HUES6 (cell line): ENCODE measurements around the gene UROC1.

ENCODE experiments used
- H3K27ac ChIP-seq: 2 replicates; pipeline ENCODE4 v1.7.0; 2013; ENCODE audit warnings: low read depth, mild to moderate bottlenecking, low read length, inconsistent platforms
- H3K27me3 ChIP-seq: 2 replicates; pipeline ENCODE4 v1.6.1; 2013; ENCODE audit warnings: low read length; ENCODE audit not compliant: control insufficient read depth, insufficient read depth
- H3K36me3 ChIP-seq: 2 replicates; pipeline ENCODE4 v1.6.1; 2013; ENCODE audit warnings: low read length; ENCODE audit not compliant: control insufficient read depth, insufficient read depth
- H3K4me1 ChIP-seq: 2 replicates; pipeline ENCODE4 v1.6.1; 2013; ENCODE audit warnings: low read length; ENCODE audit not compliant: control insufficient read depth, insufficient read depth
- H3K4me3 ChIP-seq: 2 replicates; pipeline ENCODE4 v1.5.1; 2013; ENCODE audit warnings: low read depth, low read length
- H3K9ac ChIP-seq: one replicate; pipeline ENCODE4 v1.6.1; 2013; ENCODE audit warnings: mild to moderate bottlenecking, low read length
- H3K9me3 ChIP-seq: 2 replicates; pipeline ENCODE4 v1.6.1; 2013; ENCODE audit warnings: low read depth, low read length; ENCODE audit not compliant: control insufficient read depth, insufficient read depth

Gene UROC1

DNA sequence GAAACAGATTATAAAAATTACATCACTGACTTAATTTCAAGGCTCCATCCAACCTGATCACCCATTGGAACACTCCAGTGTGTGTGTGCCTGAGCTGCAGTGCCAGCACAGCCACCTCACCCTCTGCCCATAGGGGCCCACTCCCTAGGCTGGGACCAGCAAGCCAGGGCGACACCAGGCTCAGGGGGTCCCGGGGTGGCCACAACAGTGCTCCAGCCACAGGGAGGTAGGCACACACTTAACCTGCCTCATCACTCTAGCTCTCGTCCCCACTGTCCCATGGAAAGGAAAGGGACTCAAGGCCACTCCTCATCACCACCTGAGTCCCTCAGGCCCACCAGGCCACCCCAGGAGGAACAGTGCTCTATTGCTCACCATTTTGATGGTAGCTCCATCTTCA is 66.8 kb downstream of the UROC1 start:
- Histone ChIP-seq H3K4me3 (no peak overlapping the region), H3K4me1 (peaks cover 5% of the 10 kb centered on the region; the same call in 1 of the 2 replicates), H3K9me3 (no peaks in the 10 kb centered on the region), H3K27ac (no peak overlapping the region), H3K27me3 (no peaks in the 10 kb centered on the region), H3K9ac (no peak overlapping the region), H3K36me3 (peaks cover 58% of the 10 kb centered on the region)

DNA sequence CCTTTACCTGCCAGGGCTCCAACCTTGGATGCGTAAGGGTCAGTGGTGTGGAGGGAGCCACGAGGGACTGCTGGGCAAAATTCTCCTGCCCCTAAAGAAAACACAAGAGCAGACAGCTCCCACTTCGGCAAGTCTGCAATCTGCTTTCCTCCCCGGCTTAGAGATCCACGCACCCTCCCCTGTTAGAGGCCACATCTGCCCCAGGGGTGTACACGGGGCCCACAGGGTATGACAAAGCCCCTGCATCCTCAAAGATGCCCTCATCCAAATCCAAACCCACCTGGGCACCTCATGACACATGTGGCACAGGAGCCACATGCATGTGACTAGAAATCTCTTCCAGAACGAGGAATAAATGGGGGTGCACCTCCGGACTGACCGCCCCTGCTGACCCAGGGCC is 67.4 kb downstream of the UROC1 start:
- peaks cover 60% of the 10 kb centered on the region for H3K36me3 ChIP-seq
- no peak overlapping the region for H3K4me3 ChIP-seq
- peaks cover 5% of the 10 kb centered on the region; the same call in 1 of the 2 replicates for H3K4me1 ChIP-seq
- H3K27me3 ChIP-seq, result no peaks in the 10 kb centered on the region
- no peak overlapping the region for H3K9ac ChIP-seq
- H3K9me3 ChIP-seq, result no peaks in the 10 kb centered on the region
- H3K27ac ChIP-seq, result no peak overlapping the region

DNA sequence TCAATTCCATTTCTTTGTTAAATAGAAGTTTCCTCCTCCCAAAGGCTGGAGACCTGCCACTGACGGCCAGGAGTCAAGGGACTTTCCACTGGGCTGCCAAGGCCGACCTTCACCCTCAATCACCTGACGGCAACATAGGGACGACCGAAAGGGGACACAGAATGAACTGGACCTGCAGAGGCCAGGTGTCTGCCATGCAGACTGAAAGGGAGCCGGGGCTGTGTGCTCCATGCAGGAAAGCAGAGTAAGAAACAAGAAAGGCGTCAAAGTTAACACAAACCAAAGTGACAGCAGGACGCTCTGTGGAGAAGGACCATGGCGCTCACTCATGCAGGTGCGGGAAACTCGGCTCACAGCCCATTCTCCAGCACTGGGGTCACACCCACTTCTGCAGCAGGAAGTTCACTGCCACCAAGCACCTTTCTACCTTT is 67.9 kb downstream of the UROC1 start:
- H3K4me3 ChIP-seq, result no peak overlapping the region
- H3K9me3 ChIP-seq, result no peaks in the 10 kb centered on the region
- H3K9ac ChIP-seq, result no peak overlapping the region
- H3K36me3 ChIP-seq, result peaks cover 54% of the 10 kb centered on the region
- no peaks in the 10 kb centered on the region for H3K27me3 ChIP-seq
- no peak overlapping the region for H3K27ac ChIP-seq
- H3K4me1 ChIP-seq, result peaks cover 5% of the 10 kb centered on the region; the same call in 1 of the 2 replicates

DNA sequence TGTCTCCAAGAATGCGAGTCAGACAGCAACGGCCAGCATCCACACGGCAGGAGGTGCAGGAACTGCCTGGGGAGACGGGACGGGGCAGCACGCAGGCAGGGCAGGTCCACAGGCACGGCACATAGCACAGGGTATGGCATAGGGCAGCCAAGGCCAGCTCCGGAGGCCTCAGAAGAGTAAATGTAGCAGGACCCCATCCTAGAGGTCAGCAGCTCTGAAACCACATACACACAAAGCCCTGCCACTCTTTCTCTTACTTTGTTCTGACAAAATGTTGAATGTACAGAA is 68.7 kb downstream of the UROC1 start:
- Histone ChIP-seq H3K36me3 (peaks cover 48% of the 10 kb centered on the region), H3K9ac (no peak overlapping the region), H3K27ac (no peak overlapping the region), H3K4me1 (peaks cover 5% of the 10 kb centered on the region; the same call in 1 of the 2 replicates), H3K4me3 (no peak overlapping the region), H3K27me3 (no peaks in the 10 kb centered on the region), H3K9me3 (no peaks in the 10 kb centered on the region)

DNA sequence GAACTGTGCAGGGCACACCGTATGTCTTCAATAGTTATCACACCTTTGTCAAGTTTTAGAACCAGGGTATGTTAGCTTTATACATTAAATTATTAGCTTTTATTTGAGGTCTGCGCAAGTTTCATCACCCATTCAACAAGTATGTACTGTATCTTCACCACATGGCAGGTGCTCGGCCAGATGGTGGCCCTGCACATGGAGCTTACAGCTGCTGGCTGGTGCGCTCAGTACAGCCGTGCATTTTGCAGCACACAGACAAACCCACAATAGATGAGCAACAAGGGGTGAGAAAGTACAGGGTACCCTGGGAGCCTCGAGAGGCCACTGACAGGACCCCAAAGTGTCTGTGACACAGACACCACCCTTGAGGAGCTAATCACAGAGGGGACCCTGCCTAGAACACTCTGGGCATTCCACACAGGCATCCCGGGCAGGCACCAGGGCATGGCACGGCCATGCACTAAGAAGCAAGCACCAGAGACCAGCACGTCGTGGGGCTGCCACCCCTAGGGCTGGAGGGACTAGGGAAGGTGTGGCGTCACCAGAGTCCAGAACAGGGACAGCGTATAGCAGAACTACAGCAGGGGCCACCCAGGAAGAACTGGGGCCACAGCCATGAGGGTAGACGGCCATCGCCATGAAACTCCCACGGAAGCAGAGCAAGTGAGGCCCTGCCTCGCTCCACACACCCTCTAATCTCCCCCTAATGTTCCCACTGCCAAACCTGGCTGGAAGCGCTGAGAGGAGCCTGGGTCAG is 69.3 kb downstream of the UROC1 start:
- H3K27me3 ChIP-seq, result no peaks in the 10 kb centered on the region
- H3K9me3 ChIP-seq, result no peaks in the 10 kb centered on the region
- no peak overlapping the region for H3K4me3 ChIP-seq
- H3K36me3 ChIP-seq, result peaks cover 47% of the 10 kb centered on the region
- H3K27ac ChIP-seq, result no peak overlapping the region
- peaks cover 5% of the 10 kb centered on the region; the same call in 1 of the 2 replicates for H3K4me1 ChIP-seq
- H3K9ac ChIP-seq, result no peak overlapping the region

DNA sequence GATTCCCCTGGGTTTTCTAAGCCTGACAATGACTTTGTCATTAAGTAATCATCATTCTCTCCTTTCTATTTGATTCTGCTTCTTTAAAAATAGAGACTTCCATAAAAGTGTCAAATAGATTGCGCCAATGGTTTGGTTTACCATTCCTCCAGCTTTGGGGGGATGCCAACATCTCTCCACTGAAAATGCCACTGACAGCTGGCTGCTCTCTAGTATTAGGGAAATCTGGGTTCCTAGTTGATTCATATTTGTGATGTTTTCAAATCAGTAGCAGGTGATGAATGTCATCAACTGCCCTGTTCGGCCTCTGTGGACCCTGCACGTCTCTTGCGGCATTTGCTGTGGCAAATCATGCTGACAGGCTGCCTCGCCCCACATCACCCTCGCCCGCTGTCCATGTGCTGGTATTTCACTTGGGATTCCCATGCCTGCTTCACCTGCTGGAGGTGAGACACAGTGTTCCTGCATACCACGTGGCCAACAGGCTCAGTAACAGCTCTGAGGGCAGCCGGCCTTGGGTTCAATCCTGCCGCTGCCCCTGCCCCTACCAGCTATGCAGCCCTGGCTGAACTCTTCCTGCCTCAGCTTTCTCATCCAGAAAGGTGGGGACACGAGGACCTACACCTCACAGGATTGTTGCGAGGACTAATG is 70.0 kb downstream of the UROC1 start:
- no peak overlapping the region for H3K9ac ChIP-seq
- H3K9me3 ChIP-seq, result no peaks in the 10 kb centered on the region
- no peaks in the 10 kb centered on the region for H3K27me3 ChIP-seq
- peaks cover 40% of the 10 kb centered on the region for H3K36me3 ChIP-seq
- H3K27ac ChIP-seq, result no peak overlapping the region
- H3K4me3 ChIP-seq, result no peak overlapping the region
- H3K4me1 ChIP-seq, result peaks cover 11% of the 10 kb centered on the region

DNA sequence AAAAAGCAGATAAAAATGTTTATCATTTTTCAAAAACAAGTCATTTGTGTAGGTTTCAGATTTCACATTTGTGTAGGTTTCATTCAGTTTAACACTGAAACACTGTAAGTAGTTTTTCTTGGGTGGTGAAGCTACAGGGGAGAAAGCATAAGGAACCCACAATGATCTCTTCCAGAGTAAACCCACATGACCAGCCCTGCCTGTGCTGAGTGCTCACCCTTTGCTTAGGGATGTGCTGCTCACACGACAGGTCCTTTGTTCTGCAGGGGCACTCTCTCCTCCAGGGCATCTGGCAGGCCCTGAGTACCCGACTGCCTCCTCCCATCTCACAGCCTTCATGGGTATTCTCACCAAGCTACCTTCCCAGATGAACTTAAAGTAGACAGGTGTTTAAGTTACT is 70.8 kb downstream of the UROC1 start:
- no peak overlapping the region for H3K4me3 ChIP-seq
- peaks cover 32% of the 10 kb centered on the region for H3K36me3 ChIP-seq
- H3K27ac ChIP-seq, result no peak overlapping the region

DNA sequence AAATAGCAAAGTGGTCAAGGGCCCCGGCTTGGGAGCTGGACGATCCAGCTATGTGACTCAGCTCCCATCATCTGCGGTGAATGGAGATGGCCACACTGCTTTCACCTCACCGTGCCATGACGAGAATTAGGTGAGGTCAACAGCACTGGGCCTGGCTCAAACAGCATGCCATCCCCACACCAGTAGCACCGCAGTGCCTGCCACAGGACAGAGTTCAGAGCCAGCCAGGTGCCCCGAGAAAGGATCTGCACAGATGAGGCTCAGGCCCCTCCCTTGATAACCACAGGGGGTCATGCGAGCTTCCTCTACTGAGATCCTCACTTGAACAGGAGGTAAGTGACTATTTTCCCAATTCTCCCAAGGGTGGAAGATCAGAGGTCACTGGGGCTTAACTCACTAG is 71.3 kb downstream of the UROC1 start:
- Histone ChIP-seq H3K27ac (no peak overlapping the region), H3K27me3 (no peaks in the 10 kb centered on the region), H3K4me1 (peaks cover 13% of the 10 kb centered on the region), H3K9me3 (no peaks in the 10 kb centered on the region), H3K4me3 (no peak overlapping the region), H3K9ac (no peak overlapping the region), H3K36me3 (peaks cover 31% of the 10 kb centered on the region)

More for the DNA sequence above, 70.8 kb downstream of the UROC1 start:
- Histone ChIP-seq H3K9ac (no peak overlapping the region), H3K4me1 (peaks cover 13% of the 10 kb centered on the region), H3K9me3 (no peaks in the 10 kb centered on the region), H3K27me3 (no peaks in the 10 kb centered on the region)

DNA sequence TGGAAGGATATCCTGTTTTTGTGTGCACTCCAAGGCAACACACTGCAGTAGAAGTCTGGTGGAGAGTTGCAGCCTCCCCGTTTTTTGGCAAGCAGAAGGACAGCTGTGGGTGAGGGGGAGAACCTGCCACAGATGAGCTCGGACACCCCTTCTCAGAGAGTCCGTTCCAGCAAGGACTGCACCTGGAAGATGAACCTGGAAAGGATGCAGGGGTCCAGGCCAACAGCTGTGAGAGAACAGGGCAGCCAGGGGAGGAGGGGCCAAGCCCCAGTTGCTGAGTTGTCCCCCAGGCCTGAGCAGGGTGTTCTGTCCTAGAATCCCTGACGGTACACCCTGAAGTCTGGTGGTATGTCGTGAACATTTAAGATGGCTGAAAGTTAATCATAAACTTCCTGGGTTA is 72.1 kb downstream of the UROC1 start:
- Histone ChIP-seq H3K4me3 (no peak overlapping the region), H3K36me3 (peaks cover 27% of the 10 kb centered on the region), H3K9me3 (no peaks in the 10 kb centered on the region), H3K4me1 (peaks cover 13% of the 10 kb centered on the region), H3K27ac (no peak overlapping the region), H3K9ac (no peak overlapping the region), H3K27me3 (no peaks in the 10 kb centered on the region)

DNA sequence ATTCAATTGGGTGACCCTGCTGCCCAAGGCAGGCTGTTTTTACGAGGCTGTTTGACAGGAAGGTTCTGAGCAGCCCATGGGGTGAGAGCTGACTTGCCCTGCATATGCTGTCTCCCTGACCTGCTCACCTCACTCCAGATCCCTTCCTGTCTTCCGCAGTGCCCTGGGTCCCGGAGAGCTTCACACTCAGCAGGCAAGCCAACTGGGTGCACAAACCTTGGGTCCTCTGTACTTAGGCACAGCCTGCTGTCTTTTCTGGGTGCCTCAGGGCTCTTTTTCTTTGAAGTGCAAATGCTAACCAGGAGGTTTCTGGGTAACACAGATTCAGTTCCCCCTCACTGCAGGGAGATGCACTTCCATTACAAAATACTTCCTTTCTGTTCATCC is 74.7 kb downstream of the UROC1 start:
- H3K4me3 ChIP-seq, result no peak overlapping the region
- H3K4me1 ChIP-seq, result peaks cover 17% of the 10 kb centered on the region
- H3K36me3 ChIP-seq, result peaks cover 26% of the 10 kb centered on the region
- no peak overlapping the region for H3K9ac ChIP-seq
- H3K27ac ChIP-seq, result no peak overlapping the region
- H3K9me3 ChIP-seq, result no peaks in the 10 kb centered on the region
- H3K27me3 ChIP-seq, result no peaks in the 10 kb centered on the region

DNA sequence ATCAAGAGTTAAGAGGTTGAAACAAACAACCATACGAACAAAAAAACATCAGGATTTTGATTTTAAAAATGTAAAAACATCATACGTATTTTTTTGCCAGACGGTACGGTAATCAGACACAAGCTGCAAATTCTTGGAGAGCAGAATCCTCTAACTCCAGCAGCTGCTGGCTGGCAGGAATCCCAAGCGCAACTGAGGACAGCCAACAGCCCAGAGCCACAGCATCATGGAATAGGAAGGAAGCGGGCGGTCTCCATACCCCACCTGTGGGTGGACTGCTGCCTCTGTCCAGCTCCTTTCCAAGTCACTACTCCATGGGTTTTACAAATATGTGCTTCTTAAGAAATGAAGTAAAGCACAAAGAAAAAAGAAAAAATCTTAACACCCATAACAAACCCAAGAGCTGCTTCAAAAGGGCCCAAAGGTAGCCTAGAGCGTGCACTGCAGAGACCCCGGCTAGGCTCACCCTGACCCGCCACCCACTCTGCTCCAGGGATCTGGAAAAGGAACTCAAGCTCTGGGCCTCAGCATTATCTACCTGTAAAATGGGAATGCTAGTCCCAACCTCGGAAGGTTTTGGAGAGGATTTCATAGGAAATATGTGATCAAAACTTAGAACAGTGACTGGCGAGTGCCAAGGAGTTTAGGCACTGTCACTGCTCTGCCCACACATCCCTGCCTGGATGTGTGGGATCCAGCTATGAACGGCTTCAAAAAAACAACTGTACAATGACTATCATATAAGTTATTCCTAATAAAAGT is 75.3 kb downstream of the UROC1 start:
- peaks cover 28% of the 10 kb centered on the region for H3K36me3 ChIP-seq

More for the DNA sequence above, 75.3 kb downstream of the UROC1 start:
- Histone ChIP-seq H3K4me3 (no peak overlapping the region), H3K4me1 (peaks cover 17% of the 10 kb centered on the region), H3K9ac (no peak overlapping the region), H3K9me3 (no peaks in the 10 kb centered on the region), H3K27me3 (no peaks in the 10 kb centered on the region), H3K27ac (no peak overlapping the region)
